ENCODE measurements around the gene HDAC9.

The HDAC9 gene

GRCh38 chr7:18558910-18559309, 63.4 kb downstream of the HDAC9 start:
- DNase-seq: no peak

- DNase-seq: no peak
These were observed 64.2 kb downstream of the HDAC9 start for GRCh38 chr7:18559756-18560155.

DNA sequence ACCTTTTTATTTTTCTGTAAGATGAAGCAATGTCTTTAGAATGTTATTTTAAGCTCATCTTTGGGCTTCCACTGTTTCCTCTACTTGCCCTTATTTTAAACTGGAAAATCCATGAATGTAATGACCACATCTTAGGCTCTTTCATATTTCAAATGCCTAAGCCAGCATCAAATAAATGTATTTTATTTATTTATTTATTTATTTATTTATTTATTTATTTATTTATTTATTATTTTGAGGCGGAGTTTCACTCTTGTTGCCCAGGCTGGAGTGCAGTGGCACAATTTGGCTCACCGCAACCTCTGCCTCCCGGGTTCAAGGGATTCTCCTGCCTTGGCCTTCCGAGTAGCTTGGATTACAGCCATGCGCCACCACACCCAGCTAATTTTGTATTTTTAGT, 69.2 kb downstream of the HDAC9 start:
- no peak for DNase-seq

- no peak for DNase-seq
These were observed 69.8 kb downstream of the HDAC9 start for GRCh38 chr7:18565337-18565736.

DNA sequence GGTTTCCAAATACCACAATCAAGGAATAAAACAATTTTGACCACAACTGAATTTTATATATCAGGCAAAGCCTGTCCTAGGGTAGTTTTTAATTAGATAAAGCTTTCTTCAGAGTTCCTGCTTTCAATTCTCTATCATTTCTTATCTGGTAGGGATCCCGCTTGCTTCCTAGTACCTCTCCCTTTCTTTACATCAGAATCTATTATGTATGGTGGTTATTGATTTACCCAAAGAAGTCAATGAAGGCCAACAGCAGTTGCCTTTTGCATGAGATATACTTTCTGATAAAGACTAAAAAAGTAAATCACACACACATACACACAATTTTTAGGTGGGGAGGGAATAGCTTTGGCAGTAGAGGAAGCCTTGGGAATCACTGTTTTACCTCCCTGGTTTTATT, 70.7 kb downstream of the HDAC9 start:
- no peak for DNase-seq

- DNase-seq: no peak
These were observed 71.3 kb downstream of the HDAC9 start for GRCh38 chr7:18566829-18567228.

GRCh38 chr7:18570441-18570840, 74.9 kb downstream of the HDAC9 start:
- no peak for DNase-seq

GRCh38 chr7:18570890-18571478, 75.4 kb downstream of the HDAC9 start:
- no peak for DNase-seq

- no peak for DNase-seq
These were observed 76.6 kb downstream of the HDAC9 start for GRCh38 chr7:18572154-18572553.

DNA sequence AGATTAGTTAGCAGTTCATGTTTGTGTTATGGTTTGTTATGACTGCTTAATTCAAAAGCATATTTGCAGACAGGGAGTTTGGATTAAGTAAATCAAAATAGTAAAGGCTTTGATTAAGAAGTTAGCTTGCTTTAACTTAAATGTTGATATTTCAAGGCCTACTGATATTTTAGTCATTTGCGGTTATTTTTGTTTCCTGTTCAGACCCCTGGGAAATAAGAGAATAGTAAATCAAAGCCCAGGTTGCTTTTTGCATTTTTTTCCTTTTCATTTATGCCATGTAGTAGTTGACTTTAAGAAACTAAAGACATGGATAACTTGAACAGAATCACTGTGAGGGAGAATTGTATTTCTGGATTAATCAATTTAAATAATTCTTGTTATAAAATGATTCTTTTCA, 77.3 kb downstream of the HDAC9 start:
- no peak for DNase-seq

GRCh38 chr7:18573410-18574234, 78.1 kb downstream of the HDAC9 start:
- no peak for DNase-seq

- no peak for DNase-seq
These were observed 78.6 kb downstream of the HDAC9 start for GRCh38 chr7:18574235-18574540.

DNA sequence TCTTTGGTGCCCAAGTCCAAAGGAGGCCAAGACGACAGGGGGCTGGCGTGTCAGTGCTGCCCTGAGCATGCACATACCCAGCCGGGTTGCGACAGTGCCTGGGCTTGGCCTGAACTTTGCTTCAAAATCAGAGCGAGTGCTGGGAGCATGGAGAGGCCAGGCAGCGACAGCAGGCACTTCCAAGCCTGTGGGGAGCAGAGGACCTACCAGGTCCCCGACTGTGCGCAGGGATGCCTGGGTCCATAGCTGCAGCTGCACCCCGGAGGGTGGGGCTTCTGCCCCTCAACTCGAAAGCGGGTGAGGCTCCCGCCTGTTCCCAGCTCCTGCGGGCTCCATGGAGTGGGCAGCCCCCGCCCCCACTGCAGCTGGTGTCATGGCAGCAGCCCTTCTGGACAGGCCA, 79.1 kb downstream of the HDAC9 start:
- DNase-seq: no peak

DNA sequence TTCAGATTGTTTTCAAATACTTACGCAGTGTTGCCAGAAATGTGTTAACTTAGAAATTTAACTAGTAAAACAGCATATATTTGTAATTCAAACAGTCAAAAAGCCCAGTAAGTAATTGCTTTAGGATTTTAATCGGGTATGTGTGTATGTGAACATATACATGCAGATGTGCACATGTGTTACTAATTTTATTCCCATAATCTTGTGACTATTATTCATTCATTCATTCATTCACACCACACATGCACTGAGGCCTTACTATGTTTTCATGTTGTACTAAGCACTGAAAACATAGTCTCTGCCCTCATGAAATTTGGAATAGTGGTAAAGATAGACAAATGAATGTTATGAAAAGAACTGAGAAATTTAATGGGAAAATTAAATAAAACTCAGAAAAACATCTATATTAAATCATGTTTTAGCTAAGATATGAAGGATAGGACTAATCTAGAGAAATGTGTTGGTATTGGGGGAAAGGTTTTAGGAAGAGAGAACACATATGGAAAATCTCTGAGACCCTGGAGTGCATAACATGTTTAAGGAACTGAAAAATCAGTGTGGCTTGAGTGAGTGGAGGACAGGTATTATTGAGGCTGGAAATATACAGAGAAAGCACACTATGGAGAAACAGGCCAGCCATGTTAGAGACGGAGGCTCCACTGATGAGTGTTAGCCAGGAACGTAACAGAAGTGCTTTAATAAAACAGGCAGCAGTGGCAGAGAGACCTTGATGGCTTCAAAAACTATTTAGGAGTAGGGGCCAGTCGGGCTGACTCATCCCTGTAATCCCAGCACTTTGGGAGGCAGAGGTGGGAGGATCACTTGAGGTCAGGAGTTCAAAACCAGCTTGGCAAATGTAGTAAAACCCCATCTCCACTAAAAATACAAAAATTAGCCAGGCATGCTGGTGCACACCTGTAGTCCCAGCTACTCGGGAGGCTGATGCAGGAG, 80.3 kb downstream of the HDAC9 start:
- DNase-seq: no peak

- no peak for DNase-seq
These were observed 81.7 kb downstream of the HDAC9 start for GRCh38 chr7:18577096-18577771.

DNA sequence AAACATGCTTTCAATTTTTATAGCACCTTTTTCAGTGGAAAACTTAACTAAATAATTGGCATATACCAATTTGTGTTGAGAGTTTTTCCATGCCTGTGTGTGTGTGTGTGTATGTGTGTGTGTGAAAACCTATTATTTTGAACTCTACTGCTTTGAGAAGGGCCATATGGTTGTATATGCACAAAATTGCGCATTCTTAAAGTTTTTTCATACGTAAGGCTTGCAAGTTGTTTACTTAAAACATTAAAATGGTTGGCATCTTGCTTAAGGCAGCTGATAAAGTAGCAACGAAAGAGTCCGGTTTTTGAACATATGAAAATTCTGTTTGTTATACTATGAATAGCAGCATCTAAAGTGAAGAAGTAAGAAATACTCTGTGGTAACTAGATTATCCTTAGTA, 84.1 kb downstream of the HDAC9 start:
- no peak for DNase-seq

DNA sequence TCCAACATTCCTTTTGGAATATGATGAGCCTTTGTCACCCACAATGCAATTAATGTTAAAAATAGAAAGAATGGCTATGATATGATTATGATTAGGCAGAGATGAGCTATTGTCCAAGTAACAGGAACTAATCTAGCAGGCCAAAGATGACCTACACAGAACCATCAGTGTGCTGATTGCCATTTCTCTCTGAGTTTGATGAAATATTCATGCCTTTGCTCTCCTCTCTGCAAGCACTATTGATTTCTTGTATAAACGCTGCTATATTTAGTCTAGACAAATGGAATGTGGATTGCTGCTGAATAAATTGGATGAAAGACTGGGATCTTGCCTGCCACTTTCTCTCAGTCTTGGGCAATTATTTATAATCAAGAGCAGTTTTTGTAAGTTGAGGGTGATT, 85.4 kb downstream of the HDAC9 start:
- DNase-seq: no peak

DNA sequence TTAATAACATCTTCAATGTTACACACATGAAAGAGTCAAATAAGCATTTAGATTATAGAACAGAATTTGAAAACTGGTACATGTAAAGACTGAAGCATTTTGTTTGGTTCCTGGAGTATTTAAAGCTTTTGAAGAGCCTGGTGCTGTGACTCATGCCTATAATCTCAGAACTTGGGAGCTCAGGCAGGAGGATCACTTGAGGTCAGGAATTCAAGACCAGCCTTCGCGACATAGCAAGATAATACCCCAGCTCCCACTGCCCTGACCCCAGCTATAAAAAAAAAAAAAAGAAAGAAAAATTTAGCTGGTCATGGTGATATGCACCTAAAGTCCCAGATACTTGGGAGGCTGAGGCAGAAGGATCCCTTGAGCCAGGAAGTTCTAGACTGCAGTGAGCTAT, 87.8 kb downstream of the HDAC9 start:
- DNase-seq: no peak

DNA sequence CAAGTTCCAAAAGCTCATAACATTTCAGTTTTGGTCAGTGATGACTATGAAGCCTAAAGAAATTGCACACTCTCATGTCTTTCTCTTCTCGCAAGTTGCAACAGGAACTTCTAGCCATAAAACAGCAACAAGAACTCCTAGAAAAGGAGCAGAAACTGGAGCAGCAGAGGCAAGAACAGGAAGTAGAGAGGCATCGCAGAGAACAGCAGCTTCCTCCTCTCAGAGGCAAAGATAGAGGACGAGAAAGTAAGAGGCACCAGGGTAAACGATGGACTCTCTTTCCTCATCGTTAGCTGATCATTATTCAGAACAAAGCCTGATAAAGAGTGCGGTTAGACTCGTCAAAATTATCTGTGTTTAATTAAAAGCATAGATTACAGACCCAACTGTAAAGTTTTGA, 94.7 kb downstream of the HDAC9 start:
- DNase-seq: no peak

GRCh38 chr7:18590744-18591340, 95.3 kb downstream of the HDAC9 start:
- DNase-seq: no peak

- DNase-seq: no peak
These were observed 98.2 kb downstream of the HDAC9 start for GRCh38 chr7:18593602-18594279.

DNA sequence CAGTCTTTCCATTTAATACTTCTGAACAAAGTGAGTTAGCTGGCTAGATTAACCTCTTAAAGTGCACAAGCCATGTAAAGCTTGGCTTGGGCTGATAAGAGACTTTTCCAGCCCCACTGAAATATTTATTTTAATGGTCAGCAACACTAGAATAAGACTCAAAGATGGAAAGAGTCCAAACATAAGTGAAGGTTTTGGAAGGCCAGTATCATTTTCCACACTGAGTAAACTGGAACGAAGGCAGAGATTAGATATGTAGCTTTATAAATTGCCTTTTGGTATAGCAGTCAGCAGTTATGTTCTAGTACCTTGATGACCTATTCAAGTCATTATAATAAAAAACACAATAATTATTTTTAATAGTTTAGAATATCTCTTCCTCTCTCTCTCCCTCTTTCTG, 102.2 kb downstream of the HDAC9 start:
- no peak for DNase-seq

All from CD4-positive, alpha-beta T cell treated with Interleukin-4 for 4 hours (primary cell).